Breast epithelium (tissue), 3 donors: Measurements from ENCODE around the gene CHFR.

Experiments
- CTCF ChIP-seq, 3 donors: fragments of 450-650 bp; IDR thresholded peaks; one replicate each; pipeline ENCODE4 v1.5.1; 2016 to 2017; ENCODE audit warnings: antibody characterized with exemption in 3 of 3, mild to moderate bottlenecking in 3 of 3, moderate library complexity in 3 of 3
- POLR2A ChIP-seq: fragments of 450-650 bp; IDR thresholded peaks from one replicate; pipeline ENCODE4 v1.6.1; 2016; ENCODE audit warnings: antibody characterized with exemption, mild to moderate bottlenecking, moderate library complexity
- POLR2AphosphoS5 ChIP-seq, 3 donors: sonication (generic); formaldehyde crosslinking; IDR thresholded peaks; one replicate each; pipeline ENCODE4 v1.6.1; 2017; ENCODE audit warnings: antibody characterized with exemption in 3 of 3

GRCh38 chr12:132886529-132887477, 602 bp downstream of the CHFR start:
- no peak for TF ChIP-seq CTCF (IDR thresholded peaks at IDR 0.05)
- no peak for TF ChIP-seq POLR2A
- TF ChIP-seq POLR2AphosphoS5 (IDR thresholded peaks at IDR 0.05): no peak
